ENCODE measurements around the gene UBE2J2.

GRCh38 chr1:1226566-1227362, 46.9 kb downstream of the UBE2J2 start:
- TF ChIP-seq CTCF (CRISPR knock-in tag; IDR thresholded peaks at IDR 0.05), result no peak
- no peak for TF ChIP-seq POLR2A (IDR thresholded peaks at IDR 0.05; ENCODE audit: insufficient read depth in 1 of 2, low read depth in 2 of 2, low read length in 2 of 2)
- no peak for TF ChIP-seq DR1 (CRISPR knock-in tag; IDR thresholded peaks at IDR 0.05)
- TF ChIP-seq, protein P1, sequence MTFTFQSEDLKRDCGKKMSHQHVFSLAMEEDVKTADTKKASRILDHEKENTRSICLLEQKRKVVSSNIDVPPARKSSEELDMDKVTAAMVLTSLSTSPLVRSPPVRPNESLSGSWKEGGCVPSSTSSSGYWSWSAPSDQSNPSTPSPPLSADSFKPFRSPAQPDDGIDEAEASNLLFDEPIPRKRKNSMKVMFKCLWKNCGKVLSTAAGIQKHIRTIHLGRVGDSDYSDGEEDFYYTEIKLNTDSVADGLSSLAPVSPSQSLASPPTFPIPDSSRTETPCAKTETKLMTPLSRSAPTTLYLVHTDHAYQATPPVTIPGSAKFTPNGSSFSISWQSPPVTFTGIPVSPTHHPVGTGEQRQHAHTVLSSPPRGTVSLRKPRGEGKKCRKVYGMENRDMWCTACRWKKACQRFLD (CRISPR knock-in tag; IDR thresholded peaks at IDR 0.05; ENCODE audit: borderline replicate concordance), result no peak
- no peak for TF ChIP-seq ZNF17 (CRISPR knock-in tag; IDR thresholded peaks at IDR 0.05)
- no peak for TF ChIP-seq TP53 (CRISPR knock-in tag; conservative IDR thresholded peaks at IDR 0.05)
- no peak for TF ChIP-seq EZH2 (conservative IDR thresholded peaks at IDR 0.05; ENCODE audit: low read depth, low read length)

All from HepG2 (cell line).